CD1c-positive myeloid dendritic cell (primary cell): Measurements from ENCODE around the gene PAAF1.

Experiments
- DNase-seq: peaks from one replicate; pipeline ENCODE4 v3.0.0-alpha.2; 2016; ENCODE audit errors: extremely low spot score

Gene PAAF1

DNA sequence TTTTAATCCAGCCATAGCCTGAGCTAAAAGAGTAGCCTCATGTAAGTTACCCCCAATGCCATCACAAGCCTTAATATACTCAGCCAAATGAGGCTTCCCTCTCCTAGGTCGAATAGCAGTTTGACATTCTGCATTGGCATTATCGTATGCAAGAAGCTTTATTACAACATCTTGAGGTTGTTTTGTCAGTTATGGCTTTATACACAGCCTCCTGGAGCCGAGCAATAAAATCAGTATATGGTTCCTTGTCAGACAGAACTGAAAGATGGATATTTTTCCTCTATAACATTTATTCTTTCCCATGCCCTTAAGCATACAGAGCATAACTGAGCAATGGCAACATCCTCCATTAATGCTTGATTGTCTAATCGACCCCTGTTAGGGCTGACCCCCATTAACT is 68.6 kb downstream of the PAAF1 start:
- DNase-seq = no peak

DNA sequence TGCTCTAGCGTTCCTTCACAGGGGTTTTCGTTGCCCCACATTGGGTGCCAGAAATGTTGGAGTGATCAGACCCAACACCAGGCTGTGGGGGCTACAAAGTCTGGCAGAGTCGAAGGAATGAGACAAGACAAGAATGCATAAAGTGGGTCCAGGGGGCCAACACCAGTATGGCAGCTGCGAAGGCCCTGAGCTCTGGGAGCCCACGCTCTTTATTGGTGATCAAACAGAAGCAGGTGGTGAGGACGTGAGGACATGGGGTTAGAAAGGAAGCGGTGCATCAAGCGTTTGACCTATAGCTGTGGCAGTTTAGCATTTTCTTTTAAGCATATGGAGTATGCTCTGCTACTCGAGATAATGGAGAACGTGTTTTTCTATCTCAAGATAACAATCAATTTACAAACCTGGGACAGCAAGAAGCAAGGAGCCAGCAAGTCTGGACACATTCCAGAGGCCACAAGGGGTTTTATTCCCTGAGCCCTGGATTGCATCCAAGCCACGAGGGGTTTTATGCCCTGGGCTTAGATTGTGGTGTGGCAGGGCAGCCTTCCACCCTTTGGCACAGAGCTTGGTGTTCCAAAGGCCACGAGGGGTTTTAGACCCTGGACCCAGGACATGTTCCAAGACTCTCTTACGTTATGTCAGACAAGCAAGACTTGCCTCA is 70.1 kb downstream of the PAAF1 start:
- no peak for DNase-seq

DNA sequence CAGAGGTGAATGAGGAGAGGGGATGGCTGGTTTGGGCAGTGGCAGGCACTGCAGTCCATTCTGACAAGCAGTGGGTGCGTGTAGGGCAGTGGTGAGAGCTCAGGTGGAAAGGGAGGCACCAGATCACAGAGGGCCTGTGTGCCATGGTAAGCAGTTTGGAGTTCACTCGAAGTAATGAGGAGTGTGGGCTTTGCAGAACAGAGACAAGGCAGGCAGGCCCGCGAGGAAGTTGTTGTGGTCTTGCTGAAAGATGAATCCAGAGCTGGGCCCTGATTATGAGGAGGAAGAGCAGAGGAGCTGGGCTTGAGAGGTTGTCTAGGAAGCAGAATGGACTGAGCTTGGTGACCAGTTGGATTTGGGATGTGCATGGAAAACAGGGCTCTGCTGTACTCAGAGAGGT is 72.4 kb downstream of the PAAF1 start:
- no peak for DNase-seq

DNA sequence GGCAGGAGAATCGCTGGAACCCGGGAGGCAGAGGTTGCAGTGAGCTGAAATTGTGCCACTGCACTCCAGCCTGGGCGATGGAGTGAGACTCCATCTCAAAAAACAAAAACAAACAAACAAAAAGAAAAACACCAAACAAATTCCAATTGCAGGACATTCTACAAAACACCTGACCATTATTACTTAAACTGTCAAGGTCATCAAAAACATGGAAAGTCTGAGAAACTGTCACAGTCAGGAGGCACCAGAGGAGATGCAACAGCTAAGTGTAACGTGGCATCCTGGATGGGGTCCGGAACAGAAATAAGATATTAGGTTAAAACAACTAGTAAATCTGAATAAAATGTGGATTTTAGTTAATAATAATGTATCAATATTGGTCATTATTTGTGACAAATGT is 73.1 kb downstream of the PAAF1 start:
- DNase-seq = no peak

DNA sequence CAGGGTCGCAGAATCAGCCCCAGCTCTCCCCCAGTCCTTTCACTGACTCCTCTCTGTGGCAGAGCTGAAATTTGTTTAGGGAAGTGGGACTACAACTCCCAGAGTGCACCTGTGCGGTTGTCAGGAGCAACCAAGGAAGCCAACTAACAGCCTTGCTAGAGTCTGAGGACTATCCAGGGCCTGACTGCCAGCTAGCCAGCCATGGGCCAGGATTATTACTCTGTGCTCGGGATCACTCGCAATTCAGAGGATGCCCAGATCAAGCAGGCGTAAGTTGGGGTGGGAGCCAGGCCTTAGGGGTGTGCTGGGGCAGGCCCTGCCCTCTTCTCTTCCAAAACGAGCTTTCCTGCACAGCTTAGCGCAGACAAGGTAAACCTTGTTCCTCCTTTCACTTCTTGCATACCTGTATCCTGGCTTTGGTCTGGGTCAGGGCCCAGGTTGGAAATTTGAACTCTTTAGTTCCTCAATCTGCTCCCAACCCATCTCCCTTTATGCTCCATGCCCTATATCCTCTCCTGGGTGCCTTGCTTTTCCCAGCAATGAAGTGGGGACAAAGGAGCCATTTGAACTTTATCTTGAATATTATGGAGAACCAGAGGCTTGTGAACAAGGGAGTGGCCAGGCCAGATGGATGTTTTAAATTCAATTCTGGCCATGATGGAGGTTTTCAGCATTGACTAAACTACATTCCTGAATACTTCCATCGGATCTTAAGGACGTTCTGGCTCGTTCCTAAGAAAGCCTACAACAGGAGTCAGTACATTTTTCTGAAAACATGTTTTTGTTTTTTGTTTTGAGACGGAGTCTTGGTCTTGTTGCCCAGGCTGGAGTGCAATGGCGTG is 74.3 kb downstream of the PAAF1 start, which contains the start of gene DNAJB13:
Gene DNAJB13, plus strand, starts transcription at position 158 of the 842 bp plus-strand sequence. Its CDS starts 44 bp downstream, at position 202.
- peak; percentile 56 for DNase-seq

DNA sequence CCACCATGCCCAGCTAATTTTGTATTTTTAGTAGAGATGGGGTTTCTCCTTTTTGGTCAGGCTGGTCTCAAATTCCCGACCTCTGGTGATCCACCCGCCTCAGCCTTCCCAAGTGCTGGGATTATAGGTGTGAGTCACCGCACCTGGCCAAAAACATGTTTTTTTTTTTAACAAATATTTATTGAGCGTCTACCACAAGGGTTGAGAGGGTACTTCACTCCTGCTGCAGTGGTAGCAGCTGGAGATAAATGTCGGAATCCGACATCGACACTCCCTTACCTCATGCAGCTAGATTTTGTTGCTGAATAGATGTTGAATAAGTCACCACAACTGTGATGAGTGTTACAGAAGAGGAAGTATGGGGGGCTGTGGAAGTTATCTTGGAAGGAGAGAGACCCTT is 75.0 kb downstream of the PAAF1 start:
- no peak for DNase-seq

DNA sequence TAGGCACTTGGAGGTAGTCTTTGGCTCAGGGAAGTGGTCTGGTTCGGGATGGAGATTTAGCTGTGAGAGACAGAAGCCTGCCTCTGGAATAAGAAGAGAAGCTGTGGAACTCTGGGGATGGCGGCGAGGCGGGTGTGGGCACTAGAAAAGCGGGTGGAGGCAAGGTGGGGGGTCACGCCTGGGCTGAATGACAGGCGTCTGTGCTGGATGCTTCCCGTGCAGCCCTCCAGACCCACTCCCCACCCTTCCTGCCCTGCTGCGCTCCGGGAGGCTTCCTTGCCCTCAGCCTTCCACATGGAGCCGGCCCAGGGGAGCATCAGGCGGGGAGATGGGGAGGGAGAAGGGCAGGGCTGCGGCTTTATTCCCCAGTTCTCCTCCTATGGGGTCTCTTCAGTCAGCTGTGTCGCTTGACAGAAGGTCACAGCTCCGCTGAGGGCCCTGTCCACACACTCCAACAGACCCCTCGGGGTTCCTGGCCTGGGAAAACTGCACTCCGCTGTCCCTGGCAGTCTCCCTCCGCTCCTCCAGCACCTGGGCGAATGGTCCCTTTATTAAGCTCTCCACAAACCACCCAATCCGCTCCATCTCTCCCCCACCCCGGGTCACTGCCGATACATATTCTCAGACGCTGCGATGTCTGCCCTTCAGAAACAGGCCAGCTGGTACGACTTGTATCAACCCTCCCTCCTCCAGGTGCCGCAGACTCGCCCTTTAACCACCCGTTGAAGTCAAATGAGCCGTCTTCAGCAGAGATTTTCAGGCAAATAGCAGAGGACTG is 80.3 kb downstream of the PAAF1 start:
- no peak for DNase-seq

DNA sequence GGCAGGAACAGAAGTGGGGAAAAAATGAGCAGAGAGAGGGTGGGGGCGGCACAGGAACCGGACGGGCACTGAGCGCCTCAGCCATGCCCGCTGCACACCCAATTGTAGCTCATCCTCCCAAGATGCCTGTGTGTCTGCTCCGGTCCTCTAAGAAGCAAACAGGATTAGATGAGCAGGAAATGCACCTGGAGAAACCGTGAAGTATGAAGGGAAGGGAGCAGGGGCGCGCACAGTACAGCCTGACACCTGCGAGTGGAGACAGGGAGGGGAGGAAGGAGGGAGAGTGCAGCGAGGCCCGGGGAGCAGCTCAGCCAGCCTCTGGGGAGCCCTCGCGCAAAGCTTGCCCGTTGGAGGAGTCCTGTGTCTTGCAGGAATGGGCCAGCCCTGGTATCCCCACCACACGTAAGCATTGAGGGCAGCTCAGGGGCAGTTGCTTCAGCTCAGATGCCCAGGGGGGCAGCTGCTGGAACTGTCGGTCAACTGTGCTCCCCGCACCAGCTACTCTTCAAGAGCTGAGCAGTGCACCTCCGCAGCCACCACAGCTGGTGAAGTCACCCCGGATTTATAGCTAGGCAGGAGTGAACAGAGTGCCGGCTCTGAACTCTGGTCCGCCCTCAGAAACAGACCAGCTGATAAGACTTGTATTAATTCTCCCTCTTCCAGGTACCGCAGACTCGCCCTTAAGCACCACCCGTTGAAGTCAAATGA is 81.0 kb downstream of the PAAF1 start:
- no peak for DNase-seq

DNA sequence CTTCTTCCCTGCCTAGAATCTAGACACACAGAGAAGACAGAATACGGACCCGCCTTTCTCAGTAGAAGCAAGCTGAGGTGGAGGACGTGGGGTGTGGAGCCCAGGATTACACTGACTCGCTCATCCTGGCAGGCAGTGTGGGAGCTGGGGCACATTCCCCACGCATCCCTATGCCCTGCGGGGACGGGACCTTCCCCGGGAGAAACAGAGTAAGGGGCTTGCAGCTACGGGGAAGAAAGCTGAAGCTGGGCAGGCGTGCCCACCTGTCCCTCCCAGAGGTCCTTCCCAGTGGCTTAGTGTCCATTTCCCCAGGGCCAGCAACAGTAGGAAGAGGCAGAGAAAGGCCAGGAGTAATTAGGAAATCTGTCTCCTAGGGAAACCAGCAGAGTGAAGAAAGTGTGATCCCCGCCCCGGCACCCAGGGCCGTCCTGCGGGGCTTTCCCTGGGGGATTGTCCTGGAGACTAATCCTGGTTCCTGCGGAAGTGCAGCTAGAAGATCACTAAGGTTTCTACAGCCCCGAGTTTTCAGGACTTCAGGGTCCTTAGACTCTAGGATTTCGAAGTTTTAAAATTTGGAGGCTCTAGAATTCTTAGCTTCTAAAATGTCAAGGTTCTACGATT is 81.8 kb downstream of the PAAF1 start:
- no peak for DNase-seq

DNA sequence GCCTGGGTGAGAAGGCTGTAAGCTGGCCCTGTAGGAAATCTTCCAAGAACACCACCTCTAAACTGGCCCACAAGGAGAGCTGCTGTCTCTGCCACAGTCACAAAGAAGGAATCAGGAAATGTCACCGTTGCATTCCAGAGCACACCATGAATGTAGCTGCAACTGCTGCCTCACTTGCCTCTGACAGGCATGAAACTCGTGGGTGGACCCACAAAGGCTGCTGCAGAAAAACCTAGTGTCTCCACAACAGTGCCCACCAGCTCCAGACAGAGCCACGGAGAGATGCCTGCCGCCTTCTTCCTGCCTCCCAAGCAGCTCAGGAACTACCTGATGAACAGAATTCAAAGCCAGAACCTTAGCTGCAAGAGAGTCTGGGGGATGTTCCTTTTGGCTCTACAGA is 84.5 kb downstream of the PAAF1 start:
- DNase-seq = no peak

DNA sequence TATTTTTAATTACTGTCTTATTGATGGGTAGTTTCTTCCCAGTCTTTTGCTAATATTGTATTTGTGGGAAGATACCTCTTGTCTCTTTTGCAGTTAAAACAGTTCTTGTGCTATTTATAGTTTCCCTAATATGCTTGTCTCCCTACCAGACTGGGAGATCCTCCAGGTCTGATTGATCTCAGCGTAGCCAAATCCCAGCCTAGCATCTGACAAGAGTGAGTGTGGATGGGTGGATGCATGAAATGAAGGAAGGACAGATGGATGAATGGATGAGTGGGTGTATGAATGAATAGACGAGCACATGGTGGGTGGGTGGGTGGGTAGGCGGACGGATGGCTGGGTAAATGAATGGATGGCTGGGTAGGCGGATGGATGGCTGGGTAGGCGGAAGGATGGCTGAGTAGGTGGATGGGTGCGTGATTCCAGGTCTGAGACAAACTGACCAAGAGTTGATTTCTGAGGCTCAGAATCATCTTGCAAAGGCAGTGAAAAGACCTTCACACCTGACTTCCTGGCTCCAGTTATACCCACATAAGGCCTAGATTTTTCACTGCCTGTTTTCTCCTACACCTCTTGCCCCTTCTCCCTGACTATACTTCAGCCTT is 85.4 kb downstream of the PAAF1 start:
- no peak for DNase-seq

DNA sequence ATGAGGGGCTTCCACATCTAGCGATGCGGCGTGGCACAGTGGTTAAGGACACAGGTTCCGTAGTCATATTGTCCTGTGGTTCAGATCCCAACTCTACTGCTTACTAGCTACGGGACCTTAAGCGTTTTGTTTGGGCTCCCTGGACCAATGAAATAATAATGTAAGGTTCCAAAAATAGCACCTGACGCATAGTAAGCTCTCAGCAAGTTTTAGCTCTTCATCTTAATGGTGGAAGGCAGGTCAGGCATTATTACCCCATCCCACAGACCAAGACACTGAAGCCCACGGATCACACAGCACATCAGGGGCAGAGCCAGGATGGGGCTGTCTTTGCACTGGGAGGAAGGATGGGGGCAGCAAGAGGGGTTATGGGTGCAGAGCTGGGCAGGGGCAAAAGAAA is 87.1 kb downstream of the PAAF1 start:
- no peak for DNase-seq

DNA sequence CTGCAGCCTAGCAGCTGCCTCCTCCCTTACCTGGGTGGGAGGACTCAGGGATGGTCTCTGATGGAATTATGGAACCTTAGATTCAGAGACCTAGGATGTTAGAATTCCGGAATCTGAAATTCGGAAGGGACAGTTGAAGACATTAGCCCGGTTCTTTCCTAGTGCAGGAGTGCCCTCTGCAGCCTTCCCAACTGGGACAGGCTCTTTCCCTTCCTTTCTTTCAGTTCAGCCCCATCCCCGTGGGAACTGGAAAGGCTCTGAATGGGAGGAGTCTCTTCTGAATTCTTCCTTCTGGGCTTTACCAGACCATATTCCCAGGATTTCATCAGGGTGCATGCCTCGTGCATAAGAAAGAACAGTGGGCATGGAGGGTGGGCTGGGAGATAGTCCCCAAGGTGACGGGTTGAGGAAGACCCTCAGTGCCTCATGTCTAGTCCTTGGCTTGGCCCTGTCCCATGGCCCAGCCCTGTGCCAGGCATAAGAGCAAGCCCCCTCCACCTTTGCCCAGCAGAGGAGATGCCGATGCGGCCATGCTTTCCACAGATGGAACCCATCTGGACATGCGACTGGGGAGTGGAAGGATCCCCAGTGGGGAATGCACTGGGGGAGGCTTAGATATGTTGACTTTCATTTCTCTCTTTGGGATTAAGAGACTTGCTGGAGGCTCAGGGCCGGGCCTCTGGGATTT is 88.4 kb downstream of the PAAF1 start:
- no peak for DNase-seq

DNA sequence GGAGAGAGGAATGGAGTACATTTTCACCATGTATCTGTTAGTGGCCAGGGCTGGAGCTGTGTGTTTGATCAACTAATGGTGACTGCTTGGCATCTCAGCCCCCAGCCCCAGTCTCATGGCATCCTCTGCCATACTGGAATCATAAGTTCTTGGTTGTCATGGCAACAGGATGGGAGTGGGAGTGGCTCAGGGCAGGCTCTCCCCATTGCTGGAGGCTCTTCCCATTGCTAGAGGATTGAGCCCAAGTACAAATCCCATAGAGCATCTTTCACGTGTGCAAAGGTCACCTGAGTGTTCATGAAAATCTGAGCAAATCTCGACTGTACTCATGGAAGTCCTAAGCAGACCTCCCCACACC is 88.9 kb downstream of the PAAF1 start:
- DNase-seq = no peak

DNA sequence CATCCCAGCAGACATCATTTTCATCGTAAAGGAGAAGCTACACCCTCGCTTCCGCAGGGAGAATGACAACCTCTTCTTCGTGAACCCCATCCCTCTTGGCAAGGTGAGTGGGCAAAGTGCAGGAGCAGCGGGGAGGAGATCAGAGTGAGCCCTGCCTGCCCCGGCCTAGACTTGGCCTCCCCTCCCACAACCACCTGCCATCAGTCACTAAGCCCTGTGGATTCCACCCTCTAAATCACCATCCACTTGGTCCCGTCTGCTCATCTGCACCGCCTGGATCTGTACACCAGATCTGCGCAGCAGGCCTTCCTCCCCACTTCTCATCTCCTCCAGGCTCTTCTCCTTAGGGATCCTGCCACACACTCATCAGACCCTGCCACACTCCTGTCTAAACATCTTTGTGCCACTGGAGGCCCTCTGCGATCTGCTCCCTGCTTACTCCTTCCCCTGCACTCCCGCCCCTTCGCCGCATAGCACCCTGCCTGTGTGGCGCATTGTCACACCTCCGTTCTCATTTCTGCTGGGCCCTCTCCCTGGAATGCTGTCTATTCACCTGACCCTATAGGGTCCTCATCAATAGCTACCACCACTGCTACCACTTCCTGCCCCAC is 91.7 kb downstream of the PAAF1 start:
- no peak for DNase-seq

DNA sequence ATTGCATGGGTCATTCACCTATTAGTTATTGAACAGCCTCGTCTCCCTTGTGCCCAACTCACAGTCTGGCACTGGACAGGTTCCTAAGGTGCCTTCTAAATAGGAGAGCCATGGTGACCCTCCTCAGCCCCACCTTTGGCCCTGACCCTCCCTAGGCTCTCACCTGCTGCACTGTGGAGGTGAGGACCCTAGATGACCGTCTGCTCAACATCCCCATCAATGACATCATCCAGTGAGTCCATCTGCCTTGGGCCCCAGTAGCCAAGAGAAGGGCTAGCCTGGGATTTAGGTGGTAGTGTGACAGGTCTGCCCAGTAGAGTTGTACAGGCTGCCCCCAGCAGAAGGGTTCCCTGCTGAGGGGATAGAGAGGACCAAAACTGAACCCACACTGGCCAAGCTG is 92.3 kb downstream of the PAAF1 start:
- no peak for DNase-seq

DNA sequence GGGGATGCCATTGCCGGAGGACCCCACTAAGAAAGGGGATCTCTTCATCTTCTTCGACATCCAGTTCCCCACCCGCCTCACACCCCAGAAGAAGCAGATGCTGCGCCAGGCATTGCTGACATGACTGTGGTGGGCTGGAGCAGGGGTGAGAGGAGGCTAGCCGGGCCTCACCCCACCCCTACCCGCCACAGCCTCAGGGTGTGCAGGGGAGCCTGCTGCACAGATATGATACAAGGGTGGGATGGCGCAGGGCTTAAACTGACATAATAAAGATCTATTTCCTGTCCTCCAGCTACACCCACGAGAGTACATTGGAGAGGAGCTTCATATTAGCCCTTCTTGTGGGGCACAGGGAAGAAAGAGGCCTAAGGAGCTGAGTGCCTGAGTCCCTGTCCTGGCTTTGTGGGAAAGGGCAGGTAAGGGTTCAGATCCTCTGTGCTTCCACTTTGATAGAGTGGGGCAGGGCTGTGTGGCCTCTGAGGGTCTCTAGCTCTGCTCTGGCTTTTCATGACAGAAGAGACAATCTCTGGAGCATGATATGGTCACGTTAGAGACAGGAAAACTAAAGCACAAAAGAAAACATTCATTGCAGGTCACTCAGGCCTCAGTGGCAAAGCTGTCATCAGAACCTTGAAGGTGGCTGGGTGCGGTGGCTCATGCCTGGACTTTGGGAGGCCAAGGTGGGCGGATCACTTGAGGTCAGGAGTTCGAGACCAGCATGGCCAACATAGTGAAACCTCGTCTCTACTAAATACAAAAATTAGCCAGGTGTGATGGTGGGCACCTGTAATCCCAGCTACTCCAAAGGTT is 93.4 kb downstream of the PAAF1 start:
- DNase-seq = no peak

DNA sequence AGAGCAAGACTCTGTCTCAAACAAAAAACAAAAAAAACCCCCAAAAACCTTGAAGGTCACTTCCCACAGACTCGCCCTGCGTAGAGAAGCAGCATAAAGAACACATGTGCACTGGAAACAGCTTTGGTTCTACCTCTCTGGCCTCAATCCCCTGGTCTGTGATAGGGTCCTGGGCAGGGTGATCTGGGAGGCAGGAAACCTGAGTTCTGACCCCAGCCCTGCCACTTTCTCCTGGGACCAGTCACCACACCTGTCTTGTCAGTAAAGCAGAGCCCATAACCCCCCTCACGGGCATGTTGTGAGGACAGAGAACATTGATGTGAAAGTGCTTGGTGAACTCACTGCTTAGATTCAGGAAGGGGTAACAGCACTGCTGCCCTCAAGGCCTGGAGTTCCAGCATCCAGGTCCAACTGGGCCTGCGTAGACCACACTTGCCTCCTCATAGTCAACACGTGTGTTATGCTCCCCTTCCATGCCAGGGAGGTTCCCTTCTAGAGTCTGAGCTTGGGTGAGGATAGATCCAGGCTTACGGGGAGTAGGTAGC is 94.4 kb downstream of the PAAF1 start:
- DNase-seq = no peak

DNA sequence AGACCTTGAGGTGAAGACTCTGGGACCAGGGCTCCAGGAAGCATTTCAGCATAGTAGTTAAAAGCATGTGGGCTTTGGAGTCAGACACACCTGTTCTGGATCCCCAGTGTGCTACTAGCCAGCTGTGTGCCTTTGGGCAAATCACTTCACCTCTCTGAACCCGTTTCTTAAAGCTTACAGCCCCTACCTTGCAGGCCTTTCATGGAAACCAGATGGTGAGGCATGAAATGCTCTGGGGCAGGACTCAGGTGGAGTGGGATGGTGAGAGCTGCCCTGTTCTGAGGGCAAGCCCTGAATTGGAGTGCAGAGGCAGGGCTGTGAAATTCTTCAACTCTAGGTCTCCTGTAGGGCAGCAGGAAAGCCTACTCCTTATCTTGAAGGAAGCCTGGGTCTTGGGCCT is 95.4 kb downstream of the PAAF1 start:
- no peak for DNase-seq
